HG02852 (cell line): ENCODE measurements around the gene CDKN2A.

Source experiments
- ATAC-seq: cut with Tn5 transposase; IDR thresholded peaks from one replicate; pipeline ENCODE4 v1.9.1; 2021; ENCODE audit warnings: mild to moderate bottlenecking, moderate library complexity; ENCODE audit not compliant: unreplicated experiment

The CDKN2A gene

GRCh38 chr9:22008384-22008716 is 14.2 kb upstream of the CDKN2A start:
- no peak for ATAC-seq

- ATAC-seq: no peak
Measured at GRCh38 chr9:22005702-22006606, 11.8 kb upstream of the CDKN2A start.

GRCh38 chr9:22005021-22005701 is 11.0 kb upstream of the CDKN2A start:
- ATAC-seq: no peak

GRCh38 chr9:22002038-22002437 is 7.8 kb upstream of the CDKN2A start:
- ATAC-seq: no peak

GRCh38 chr9:21998026-21998425 is 3.8 kb upstream of the CDKN2A start:
- ATAC-seq: no peak

GRCh38 chr9:21997480-21997879 is 3.3 kb upstream of the CDKN2A start:
- no peak for ATAC-seq

- ATAC-seq: no peak
Measured at GRCh38 chr9:21996858-21997257, 2.7 kb upstream of the CDKN2A start.

GRCh38 chr9:21996438-21996837 is 2.2 kb upstream of the CDKN2A start:
- ATAC-seq: no peak

- peak; percentile 20 for ATAC-seq
Measured at GRCh38 chr9:21995666-21996398, 1.6 kb upstream of the CDKN2A start.

- ATAC-seq: peak; percentile 84
Measured at GRCh38 chr9:21995006-21995665, 944 bp upstream of the CDKN2A start.

- peak; percentile 41 for ATAC-seq
Measured at GRCh38 chr9:21994556-21995005, 389 bp upstream of the CDKN2A start, which contains the start of gene CDKN2B-AS1. Gene CDKN2B-AS1, plus strand, starts transcription at chr9:21994791.

- no peak for ATAC-seq
Measured at GRCh38 chr9:21993007-21993406, 1.2 kb downstream of the CDKN2A start.

- ATAC-seq: no peak
Measured at GRCh38 chr9:21991072-21991959, 2.9 kb downstream of the CDKN2A start.

GRCh38 chr9:21989440-21990189 is 4.6 kb downstream of the CDKN2A start:
- ATAC-seq: no peak

GRCh38 chr9:21988056-21988990 is 5.9 kb downstream of the CDKN2A start:
- ATAC-seq: no peak

GRCh38 chr9:21985964-21986667 is 8.1 kb downstream of the CDKN2A start:
- peak; percentile 45 for ATAC-seq

- ATAC-seq: no peak
Measured at GRCh38 chr9:21984101-21984500, 10.1 kb downstream of the CDKN2A start.

GRCh38 chr9:21983561-21983935 is 10.6 kb downstream of the CDKN2A start:
- no peak for ATAC-seq
